B cell (primary cell): ENCODE measurements around the gene LYSMD2. TPM values are rescaled to one million over a fixed set of nuclear protein-coding genes. Genes with fewer than 3 reads are reported as not detected.

Experiments used
- ATAC-seq: fragments of 200-7000 bp; cut with Tn5 transposase; one replicate; pipeline ENCODE4 v1.10.0; 2021; ENCODE audit warnings: low read depth, mild to moderate bottlenecking, moderate number of reproducible peaks, moderate library complexity
- CTCF ChIA-PET: fragments of 350-600 bp; sonication (Branson Sonifier 250); formaldehyde crosslinking; loops from one replicate; lab custom pipeline; 2021; ENCODE audit warnings: antibody characterized with exemption, inconsistent platforms; lab: Charles Lee
- POLR2A ChIA-PET: fragments of 350-600 bp; sonication (Branson Sonifier 250); formaldehyde crosslinking; loops from one replicate; lab custom pipeline; 2021; ENCODE audit warnings: antibody characterized with exemption; lab: Charles Lee
- DNase-seq: peaks from one replicate; pipeline ENCODE4 v3.0.0; 2013
- H2AFZ ChIP-seq: 2 replicates; pipeline ENCODE4 v1.6.1; 2012; ENCODE audit warnings: mild to moderate bottlenecking, low read depth, low read length; ENCODE audit not compliant: insufficient read depth, poor library complexity, severe bottlenecking
- H3K27ac ChIP-seq, 2 donors: 1 replicate in 1 of 2; 2 replicates in 1 of 2; pipeline ENCODE4 v1.5.1; 2012 to 2013; ENCODE audit warnings: low read length in 2 of 2, mild to moderate bottlenecking in 2 of 2, moderate library complexity in 1 of 2
- H3K27me3 ChIP-seq, 4 experiments: fragments of 200-600 bp in 1 of 4; sonication (generic) in 1 of 4; replicated peaks in 1 of 4; 1 replicate in 2 of 4; 2 replicates in 2 of 4; pipeline versions ENCODE4 v1.6.1 to v1.7.0; 2013 to 2016; ENCODE audit warnings: low read length in 3 of 4, mild to moderate bottlenecking in 2 of 4, mixed read lengths in 1 of 4, moderate library complexity in 1 of 4; ENCODE audit not compliant: insufficient read depth in 4 of 4, control insufficient read depth in 3 of 4; ENCODE audit errors: control extremely low read depth in 1 of 4
- H3K36me3 ChIP-seq, 2 experiments: replicated peaks in 1 of 2; 1 replicate in 1 of 2; 2 replicates in 1 of 2; pipeline versions ENCODE4 v1.6.1 to v1.7.1; 2013; ENCODE audit warnings: low read length in 1 of 2; ENCODE audit not compliant: insufficient read depth in 2 of 2, control insufficient read depth in 1 of 2; ENCODE audit errors: control extremely low read depth in 1 of 2, extremely low read depth in 1 of 2
- H3K4me1 ChIP-seq, 2 donors: fragments of 200-600 bp in 1 of 2; sonication (generic) in 1 of 2; 1 replicate in 1 of 2; 2 replicates in 1 of 2; pipeline versions ENCODE4 v1.5.1 to v1.6.1; 2013 to 2017; ENCODE audit warnings: low read length in 2 of 2; ENCODE audit not compliant: control insufficient read depth in 2 of 2, insufficient read depth in 2 of 2
- H3K4me2 ChIP-seq: replicated peaks from 2 replicates; pipeline ENCODE3; 2012; ENCODE audit warnings: mild to moderate bottlenecking, low read depth, low read length; ENCODE audit not compliant: poor library complexity, severe bottlenecking
- H3K4me3 ChIP-seq, 5 experiments: fragments of 200-600 bp in 1 of 5; sonication (generic) in 1 of 5; 1 replicate in 3 of 5; 2 replicates in 2 of 5; pipeline versions ENCODE4 v1.5.1 to v1.7.0; 2011 to 2016; ENCODE audit warnings: low read length in 4 of 5, mild to moderate bottlenecking in 4 of 5, low read depth in 2 of 5, control low read depth in 1 of 5, moderate library complexity in 1 of 5; ENCODE audit not compliant: insufficient read depth in 1 of 5; ENCODE audit errors: control extremely low read depth in 1 of 5, extremely low read depth in 1 of 5
- H3K79me2 ChIP-seq: fragments of 200-600 bp; sonication (generic); one replicate; pipeline ENCODE4 v1.6.0; 2016; ENCODE audit warnings: low read length; ENCODE audit not compliant: control insufficient read depth, insufficient read depth
- H3K9ac ChIP-seq: fragments of 200-600 bp; sonication (generic); 2 replicates; pipeline ENCODE4 v1.6.1; 2017; ENCODE audit warnings: mild to moderate bottlenecking, low read length, moderate library complexity
- H3K9me3 ChIP-seq, 3 donors: one replicate each; pipeline versions ENCODE4 v1.6.1 to v1.7.1; 2013; ENCODE audit warnings: low read length in 2 of 3; ENCODE audit not compliant: control insufficient read depth in 2 of 3, insufficient read depth in 1 of 3; ENCODE audit errors: control extremely low read depth in 1 of 3
- H4K20me1 ChIP-seq: 2 replicates; pipeline ENCODE4 v1.6.0; 2012; ENCODE audit warnings: mild to moderate bottlenecking, low read length; ENCODE audit not compliant: insufficient read depth, control insufficient read depth, poor library complexity, severe bottlenecking
- H3K27ac Mint-ChIP-seq: one replicate; pipeline ENCODE4 v1.8.0; 2021; ENCODE audit warnings: mixed read lengths
- H3K27me3 Mint-ChIP-seq: one replicate; pipeline ENCODE4 v1.8.0; 2021; ENCODE audit warnings: mixed read lengths
- H3K4me1 Mint-ChIP-seq: one replicate; pipeline ENCODE4 v1.8.0; 2021; ENCODE audit warnings: mixed read lengths
- H3K4me3 Mint-ChIP-seq: one replicate; pipeline ENCODE4 v1.8.0; 2021; ENCODE audit warnings: mixed read lengths
- H3K9me3 Mint-ChIP-seq: one replicate; pipeline ENCODE4 v1.8.0; 2022; ENCODE audit warnings: mixed read lengths; ENCODE audit not compliant: insufficient read depth
- EZH2 ChIP-seq: IDR thresholded peaks from 2 replicates; pipeline ENCODE4 v1.6.1; 2012; ENCODE audit warnings: borderline replicate concordance, low read depth, mild to moderate bottlenecking, moderate library complexity, low read length; ENCODE audit not compliant: insufficient read depth, poor library complexity, severe bottlenecking
- WGBS: methylation state at CpG from one replicate; pipeline ENCODE4 v1.1.5; 2013; ENCODE audit warnings: missing lambda C conversion rate; ENCODE audit not compliant: insufficient coverage; 5-methylcytosine and 5-hydroxymethylcytosine counted together
- intact Hi-C: fragments of 100-400 bp; cut with micrococcal nuclease; formaldehyde crosslinking; loops from one replicate; pipeline ENCODE4 v1.10.0; 2022
- polyA plus RNA-seq: library from polyadenylated mRNA; depleted of rRNA; stranded (reverse); fragments of >200 nt; gene quantifications from 2 replicates; pipeline ENCODE4 v1.2.3, GENCODE V29; 2012
- total RNA-seq, 2 donors: library from RNA; stranded (reverse); fragments of 120-200 nt in 1 of 2; gene quantifications; 1 replicate in 1 of 2; 2 replicates in 1 of 2; pipeline versions ENCODE4 v1.2.3 to v1.2.4, GENCODE V29; 2013 to 2022
- TF ChIP-seq, protein P1 (sequence below): fragments of 200-600 bp; IDR thresholded peaks from one replicate; pipeline ENCODE4 v1.8.0; 2022; ENCODE audit warnings: antibody characterized with exemption, mild to moderate bottlenecking

LYSMD2 gene
- total and polyA plus RNA-seq, 2 donors (not counting 1 experiment from before 2014, with no cell fraction given): 31.0 to 48.2 TPM

DNA sequence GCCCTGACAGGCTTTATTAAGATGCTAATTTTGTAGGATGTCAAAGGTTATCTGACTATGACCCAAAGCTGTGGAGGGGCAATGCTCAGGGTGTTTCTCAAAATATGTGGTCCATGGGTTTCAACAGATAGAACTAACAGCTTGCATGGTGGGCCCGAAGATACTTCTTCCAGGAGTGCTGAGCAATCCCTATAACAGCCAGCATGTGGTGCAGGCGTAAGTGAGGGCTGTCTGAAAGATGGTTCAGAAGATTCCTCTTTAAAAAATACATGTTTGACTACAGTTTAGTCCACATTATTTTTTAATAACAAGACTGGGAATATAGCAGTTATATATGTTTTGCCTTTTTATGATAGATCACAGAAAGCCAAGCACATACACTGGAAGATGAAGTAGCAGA lies 48.6 kb downstream of the LYSMD2 start:
- Histone ChIP-seq H3K4me1 (peaks cover 7 to 9% of the 10 kb centered on the region in 2 donors), H4K20me1 (no peaks in the 10 kb centered on the region), H2AFZ (no peak overlapping the region), H3K9ac (no peak overlapping the region), H3K4me3 (no peak overlapping the region), H3K4me2 (no peak overlapping the region), H3K79me2 (no peaks in the 10 kb centered on the region), H3K27me3 (peaks cover 0 to 6% (median under 1%) of the 10 kb centered on the region in 4 experiments), H3K27ac (no peak overlapping the region), H3K9me3 (peaks cover 0 to 1% (median 0%) of the 10 kb centered on the region in 3 donors), H3K36me3 (no peaks in the 10 kb centered on the region)
- WGBS: no CpG with 5 or more reads among the region's 2 CpGs
- no peaks in the 10 kb centered on the region for H3K9me3 Mint-ChIP-seq
- DNase-seq: no peak
- H3K4me1 Mint-ChIP-seq: peaks cover 11% of the 10 kb centered on the region
- TF ChIP-seq EZH2: no peak
- TF ChIP-seq, protein P1, sequence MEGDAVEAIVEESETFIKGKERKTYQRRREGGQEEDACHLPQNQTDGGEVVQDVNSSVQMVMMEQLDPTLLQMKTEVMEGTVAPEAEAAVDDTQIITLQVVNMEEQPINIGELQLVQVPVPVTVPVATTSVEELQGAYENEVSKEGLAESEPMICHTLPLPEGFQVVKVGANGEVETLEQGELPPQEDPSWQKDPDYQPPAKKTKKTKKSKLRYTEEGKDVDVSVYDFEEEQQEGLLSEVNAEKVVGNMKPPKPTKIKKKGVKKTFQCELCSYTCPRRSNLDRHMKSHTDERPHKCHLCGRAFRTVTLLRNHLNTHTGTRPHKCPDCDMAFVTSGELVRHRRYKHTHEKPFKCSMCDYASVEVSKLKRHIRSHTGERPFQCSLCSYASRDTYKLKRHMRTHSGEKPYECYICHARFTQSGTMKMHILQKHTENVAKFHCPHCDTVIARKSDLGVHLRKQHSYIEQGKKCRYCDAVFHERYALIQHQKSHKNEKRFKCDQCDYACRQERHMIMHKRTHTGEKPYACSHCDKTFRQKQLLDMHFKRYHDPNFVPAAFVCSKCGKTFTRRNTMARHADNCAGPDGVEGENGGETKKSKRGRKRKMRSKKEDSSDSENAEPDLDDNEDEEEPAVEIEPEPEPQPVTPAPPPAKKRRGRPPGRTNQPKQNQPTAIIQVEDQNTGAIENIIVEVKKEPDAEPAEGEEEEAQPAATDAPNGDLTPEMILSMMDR: no peak
- no peak overlapping the region for H3K4me3 Mint-ChIP-seq
- ChIA-PET POLR2A (no interaction called here), CTCF (interaction anchor here (1.9 to 2.2 kb wide), 2 partner anchors 39 to 88 kb away, joined by 9 to 15 read pairs; no protein-coding TSS in a partner anchor)
- intact Hi-C loops: no loop called here
- H3K27ac Mint-ChIP-seq: no peak overlapping the region
- peaks cover 25% of the 10 kb centered on the region for H3K27me3 Mint-ChIP-seq
- no peak for ATAC-seq

DNA sequence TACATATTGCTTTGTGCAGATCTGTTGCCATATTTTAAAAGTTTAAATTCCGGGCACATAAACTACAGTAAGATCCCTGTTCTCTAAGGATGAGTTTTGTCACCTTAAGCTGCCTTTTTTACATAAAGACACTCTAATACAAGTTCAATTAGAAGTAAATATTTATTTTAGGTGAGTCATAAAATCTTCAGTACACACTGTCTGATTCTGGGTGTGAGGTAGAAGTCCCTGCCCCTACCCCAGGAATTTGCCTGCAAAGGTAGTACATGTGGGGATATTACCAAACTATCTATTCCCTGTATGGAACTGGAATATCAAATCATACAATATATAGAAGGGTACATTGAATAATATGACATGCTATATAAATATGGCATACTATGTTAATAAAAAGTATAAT lies 49.9 kb downstream of the LYSMD2 start:
- H3K4me3 Mint-ChIP-seq: no peak overlapping the region
- no peak for DNase-seq
- TF ChIP-seq EZH2: no peak
- TF ChIP-seq, protein P1: no peak
- H3K9me3 Mint-ChIP-seq: no peaks in the 10 kb centered on the region
- WGBS: no CpG with 5 or more reads among the region's 1 CpG
- no peaks in the 10 kb centered on the region for H3K36me3 ChIP-seq
- peaks cover 7% of the 10 kb centered on the region for H3K4me1 Mint-ChIP-seq
- H2AFZ ChIP-seq: no peak overlapping the region
- no peak overlapping the region for H3K27ac Mint-ChIP-seq
- ChIA-PET CTCF (interaction anchor here (1.4 to 2.2 kb wide), 2 partner anchors 89 to 90 kb away, joined by 4 to 15 read pairs; no protein-coding TSS in a partner anchor), POLR2A (no interaction called here)
- no peak overlapping the region for H3K27ac ChIP-seq
- H3K27me3 ChIP-seq: peaks cover 0 to 7% (median 5%) of the 10 kb centered on the region in 4 experiments
- no peak overlapping the region for H3K4me3 ChIP-seq
- H3K79me2 ChIP-seq: no peaks in the 10 kb centered on the region
- no peaks in the 10 kb centered on the region for H4K20me1 ChIP-seq
- H3K4me1 ChIP-seq: peaks cover 7 to 9% of the 10 kb centered on the region in 2 donors
- peaks cover 0 to 1% (median 0%) of the 10 kb centered on the region in 3 donors for H3K9me3 ChIP-seq
- intact Hi-C loops: no loop called here
- H3K4me2 ChIP-seq: no peak overlapping the region
- ATAC-seq: no peak
- peaks cover 33% of the 10 kb centered on the region for H3K27me3 Mint-ChIP-seq
- no peak overlapping the region for H3K9ac ChIP-seq
